OCI-LY7 (cell line): Measurements from ENCODE around the gene ATAD3C.
"Not testable (repeated sequence)": the region's sequence is repeated elsewhere in the genome, so short reads cannot be mapped to it uniquely, and the experiment has no call there.

Experiments used
- EZH2phosphoT487 ChIP-seq: fragments of 200-600 bp; sonication (generic); IDR thresholded peaks from 2 replicates; pipeline ENCODE4 v1.6.1; 2018; ENCODE audit warnings: low read depth, borderline replicate concordance, mild to moderate bottlenecking, mixed run types, antibody characterized with exemption, low read length, moderate library complexity, mixed read lengths
- TF ChIP-seq, protein P1 (sequence below): fragments of 200-600 bp; sonication (generic); conservative IDR thresholded peaks from 2 replicates; pipeline ENCODE4 v1.5.1; 2014; ENCODE audit warnings: mild to moderate bottlenecking, antibody characterized with exemption, low read length, moderate library complexity, mixed read lengths

- not testable (repeated sequence) for TF ChIP-seq EZH2phosphoT487
- TF ChIP-seq, protein P1, sequence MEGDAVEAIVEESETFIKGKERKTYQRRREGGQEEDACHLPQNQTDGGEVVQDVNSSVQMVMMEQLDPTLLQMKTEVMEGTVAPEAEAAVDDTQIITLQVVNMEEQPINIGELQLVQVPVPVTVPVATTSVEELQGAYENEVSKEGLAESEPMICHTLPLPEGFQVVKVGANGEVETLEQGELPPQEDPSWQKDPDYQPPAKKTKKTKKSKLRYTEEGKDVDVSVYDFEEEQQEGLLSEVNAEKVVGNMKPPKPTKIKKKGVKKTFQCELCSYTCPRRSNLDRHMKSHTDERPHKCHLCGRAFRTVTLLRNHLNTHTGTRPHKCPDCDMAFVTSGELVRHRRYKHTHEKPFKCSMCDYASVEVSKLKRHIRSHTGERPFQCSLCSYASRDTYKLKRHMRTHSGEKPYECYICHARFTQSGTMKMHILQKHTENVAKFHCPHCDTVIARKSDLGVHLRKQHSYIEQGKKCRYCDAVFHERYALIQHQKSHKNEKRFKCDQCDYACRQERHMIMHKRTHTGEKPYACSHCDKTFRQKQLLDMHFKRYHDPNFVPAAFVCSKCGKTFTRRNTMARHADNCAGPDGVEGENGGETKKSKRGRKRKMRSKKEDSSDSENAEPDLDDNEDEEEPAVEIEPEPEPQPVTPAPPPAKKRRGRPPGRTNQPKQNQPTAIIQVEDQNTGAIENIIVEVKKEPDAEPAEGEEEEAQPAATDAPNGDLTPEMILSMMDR: not testable (repeated sequence)
Observed at GRCh38 chr1:1402901-1403392, 46.5 kb upstream of the ATAD3C start.
